Lung (tissue), 12 donors: ENCODE results near the gene SH2D4B. TPM values are rescaled to one million over a fixed set of nuclear protein-coding genes. Genes with fewer than 3 reads are reported as not detected.
A peak's percentile ranks its signal among the peaks of the same experiment; 100 is the strongest.
"Not testable (repeated sequence)": the region's sequence is repeated elsewhere in the genome, so short reads cannot be mapped to it uniquely, and the experiment has no call there.

Experiments used
- ATAC-seq: fragments of 200-7000 bp; cut with Tn5 transposase; one replicate; pipeline ENCODE4 v1.9.1; 2020; ENCODE audit warnings: moderate number of reproducible peaks; ENCODE audit not compliant: insufficient read depth, low FRiP score
- DNase-seq, 3 donors: peaks; one replicate each; pipeline ENCODE4 v3.0.0-alpha.2; 2013 to 2017
- H3K27ac ChIP-seq, 2 donors: one replicate each; pipeline ENCODE4 v1.5.1; 2013; ENCODE audit warnings: mild to moderate bottlenecking in 2 of 2, moderate library complexity in 2 of 2, control low read depth in 1 of 2, inconsistent platforms in 1 of 2, low read depth in 1 of 2, low read length in 1 of 2
- H3K27me3 ChIP-seq, 3 donors: one replicate each; pipeline ENCODE4 v1.5.1; 2013; ENCODE audit warnings: low read length in 2 of 3; ENCODE audit not compliant: control insufficient read depth in 3 of 3, insufficient read depth in 3 of 3
- H3K36me3 ChIP-seq, 4 donors: one replicate each; pipeline ENCODE4 v1.5.1; 2013; ENCODE audit warnings: low read length in 4 of 4, mild to moderate bottlenecking in 1 of 4, moderate library complexity in 1 of 4; ENCODE audit not compliant: control insufficient read depth in 4 of 4, insufficient read depth in 4 of 4
- H3K4me1 ChIP-seq, 5 donors: one replicate each; pipeline ENCODE4 v1.5.1; 2013; ENCODE audit warnings: low read length in 5 of 5, mild to moderate bottlenecking in 2 of 5, moderate library complexity in 1 of 5; ENCODE audit not compliant: control insufficient read depth in 5 of 5, insufficient read depth in 5 of 5
- H3K4me3 ChIP-seq: one replicate; pipeline ENCODE4 v1.5.1; 2013; ENCODE audit warnings: mild to moderate bottlenecking, control low read depth, moderate library complexity
- H3K9ac ChIP-seq, 2 donors: one replicate each; pipeline ENCODE4 v1.5.1; 2013; ENCODE audit warnings: low read length in 2 of 2, control low read depth in 1 of 2; ENCODE audit not compliant: insufficient read depth in 1 of 2
- H3K9me3 ChIP-seq, 4 donors: one replicate each; pipeline ENCODE4 v1.5.1; 2013; ENCODE audit warnings: low read length in 3 of 4, mild to moderate bottlenecking in 1 of 4, moderate library complexity in 1 of 4; ENCODE audit not compliant: control insufficient read depth in 4 of 4, insufficient read depth in 3 of 4
- WGBS, 2 donors: extraction: QIAGEN DNeasy Blood & Tissue Kit; methylation state at CpG; one replicate each; pipeline ENCODE4 v1.1.7; 2013; 5-methylcytosine and 5-hydroxymethylcytosine counted together
- polyA plus RNA-seq, 2 donors: library from polyadenylated mRNA; stranded (reverse); fragments of 200-250 nt; gene quantifications; one replicate each; pipeline ENCODE4 v1.2.1, GENCODE V29; 2013
- total RNA-seq, 2 donors: library from RNA; depleted of rRNA in 1 of 2; stranded (reverse); fragments of >200 nt in 1 of 2; gene quantifications; one replicate each; pipeline ENCODE4 v1.2.1, GENCODE V29; 2014 to 2021
- TF ChIP-seq, protein P1 (sequence below): IDR thresholded peaks from 2 replicates; pipeline ENCODE4 v1.5.1; 2012; ENCODE audit warnings: mild to moderate bottlenecking; ENCODE audit errors: control extremely low read depth, extremely low read depth
- donor health status: control.
- donor health status: control.
- donor health status: Bipolar disorder and iron deficiency.
- donor health status: healthy.
- donor health status: DM: yes; HTN: yes; CAD: no.

SH2D4B gene
- total and polyA plus RNA-seq, 4 donors, result 0.12 to 0.28 (median 0.21) TPM

GRCh38 chr10:80529604-80530003 lies 8.1 kb upstream of the SH2D4B start:
- ATAC-seq (no peak), DNase-seq (no peak)
- Histone ChIP-seq H3K27me3 (no peaks in the 10 kb centered on the region), H3K9ac (no peak overlapping the region), H3K36me3 (no peaks in the 10 kb centered on the region), H3K4me1 (peaks cover 0 to 12% (median 2%) of the 10 kb centered on the region in 5 donors), H3K4me3 (no peak overlapping the region), H3K9me3 (no peaks in the 10 kb centered on the region), H3K27ac (peak overlapping the region in 1 of 2 donors; percentile 59)
- TF ChIP-seq, protein P1, sequence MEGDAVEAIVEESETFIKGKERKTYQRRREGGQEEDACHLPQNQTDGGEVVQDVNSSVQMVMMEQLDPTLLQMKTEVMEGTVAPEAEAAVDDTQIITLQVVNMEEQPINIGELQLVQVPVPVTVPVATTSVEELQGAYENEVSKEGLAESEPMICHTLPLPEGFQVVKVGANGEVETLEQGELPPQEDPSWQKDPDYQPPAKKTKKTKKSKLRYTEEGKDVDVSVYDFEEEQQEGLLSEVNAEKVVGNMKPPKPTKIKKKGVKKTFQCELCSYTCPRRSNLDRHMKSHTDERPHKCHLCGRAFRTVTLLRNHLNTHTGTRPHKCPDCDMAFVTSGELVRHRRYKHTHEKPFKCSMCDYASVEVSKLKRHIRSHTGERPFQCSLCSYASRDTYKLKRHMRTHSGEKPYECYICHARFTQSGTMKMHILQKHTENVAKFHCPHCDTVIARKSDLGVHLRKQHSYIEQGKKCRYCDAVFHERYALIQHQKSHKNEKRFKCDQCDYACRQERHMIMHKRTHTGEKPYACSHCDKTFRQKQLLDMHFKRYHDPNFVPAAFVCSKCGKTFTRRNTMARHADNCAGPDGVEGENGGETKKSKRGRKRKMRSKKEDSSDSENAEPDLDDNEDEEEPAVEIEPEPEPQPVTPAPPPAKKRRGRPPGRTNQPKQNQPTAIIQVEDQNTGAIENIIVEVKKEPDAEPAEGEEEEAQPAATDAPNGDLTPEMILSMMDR, result no peak
- WGBS, 2 donors, result 26 to 55% methylated on average over 12 of the region's 12 CpGs

GRCh38 chr10:80530251-80530650 lies 7.5 kb upstream of the SH2D4B start:
- ATAC-seq (no peak), DNase-seq (peak; percentile 38 to 57 (median 54))
- no peaks in the 10 kb centered on the region for H3K9me3 ChIP-seq
- H3K27me3 ChIP-seq, result no peaks in the 10 kb centered on the region
- TF ChIP-seq, protein P1, result no peak
- no peak overlapping the region for H3K9ac ChIP-seq
- peaks cover 0 to 12% (median 2%) of the 10 kb centered on the region in 5 donors for H3K4me1 ChIP-seq
- H3K27ac ChIP-seq, result peak overlapping the region in 1 of 2 donors; percentile 40
- H3K36me3 ChIP-seq, result no peaks in the 10 kb centered on the region
- WGBS, 2 donors, result 14 to 35% methylated on average over 2 of the region's 2 CpGs
- no peak overlapping the region for H3K4me3 ChIP-seq

DNA sequence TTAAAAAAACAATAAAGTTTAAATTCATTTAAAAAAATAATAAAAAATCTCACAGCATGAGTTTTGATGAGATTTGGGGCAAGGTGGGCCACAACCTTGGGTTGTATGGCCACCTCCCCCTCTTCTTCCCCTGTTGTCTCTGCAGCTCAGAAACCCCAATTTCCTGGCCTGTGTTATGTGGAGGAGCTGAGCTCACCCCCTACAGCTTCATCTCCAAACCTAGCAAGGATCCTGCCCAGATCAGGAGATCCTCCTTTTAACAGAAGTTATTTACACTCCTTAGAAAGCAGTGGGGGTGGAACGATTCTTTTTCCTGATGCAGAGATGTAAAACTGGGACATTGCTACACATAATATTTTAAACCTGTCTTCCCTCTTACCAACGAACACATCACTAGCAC lies 6.9 kb upstream of the SH2D4B start:
- H3K9ac ChIP-seq, result no peak overlapping the region
- ATAC-seq (no peak), DNase-seq (no peak)
- no peaks in the 10 kb centered on the region for H3K9me3 ChIP-seq
- TF ChIP-seq, protein P1, result no peak
- no peak overlapping the region for H3K27ac ChIP-seq
- no peak overlapping the region for H3K4me3 ChIP-seq
- H3K27me3 ChIP-seq, result no peaks in the 10 kb centered on the region
- H3K4me1 ChIP-seq, result peaks cover 0 to 9% (median 3%) of the 10 kb centered on the region in 5 donors
- no peaks in the 10 kb centered on the region for H3K36me3 ChIP-seq
- WGBS, 2 donors, result 30 to 45% methylated on average over 2 of the region's 2 CpGs

DNA sequence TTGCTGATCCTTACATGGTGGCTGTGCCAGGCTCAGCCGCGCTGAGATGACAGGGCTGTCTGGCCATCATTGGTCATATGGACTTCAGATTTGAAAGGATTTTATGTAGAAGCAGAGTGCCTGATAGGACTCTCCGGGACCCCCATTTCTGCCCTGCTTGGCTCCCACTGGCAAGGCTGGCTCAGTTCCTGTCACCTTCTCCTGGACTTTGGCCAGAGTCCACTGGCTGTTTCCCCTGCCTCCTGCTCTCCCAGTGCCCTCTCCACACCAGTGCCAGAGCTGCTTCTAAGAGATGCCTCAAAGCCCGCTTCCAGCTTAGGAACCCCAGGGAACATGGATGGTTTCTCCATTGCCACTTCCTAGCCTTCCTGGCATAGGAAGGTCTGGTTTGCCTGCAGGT lies 5.1 kb upstream of the SH2D4B start:
- Histone ChIP-seq H3K27ac (no peak overlapping the region), H3K4me1 (peaks cover 0 to 9% (median 3%) of the 10 kb centered on the region in 5 donors), H3K9ac (no peak overlapping the region), H3K4me3 (no peak overlapping the region), H3K36me3 (no peaks in the 10 kb centered on the region), H3K9me3 (no peaks in the 10 kb centered on the region), H3K27me3 (no peaks in the 10 kb centered on the region)
- no peak for DNase-seq
- no peak for ATAC-seq
- TF ChIP-seq, protein P1, result no peak
- WGBS, 2 donors, result 93 to 96% methylated on average over 4 of the region's 4 CpGs

DNA sequence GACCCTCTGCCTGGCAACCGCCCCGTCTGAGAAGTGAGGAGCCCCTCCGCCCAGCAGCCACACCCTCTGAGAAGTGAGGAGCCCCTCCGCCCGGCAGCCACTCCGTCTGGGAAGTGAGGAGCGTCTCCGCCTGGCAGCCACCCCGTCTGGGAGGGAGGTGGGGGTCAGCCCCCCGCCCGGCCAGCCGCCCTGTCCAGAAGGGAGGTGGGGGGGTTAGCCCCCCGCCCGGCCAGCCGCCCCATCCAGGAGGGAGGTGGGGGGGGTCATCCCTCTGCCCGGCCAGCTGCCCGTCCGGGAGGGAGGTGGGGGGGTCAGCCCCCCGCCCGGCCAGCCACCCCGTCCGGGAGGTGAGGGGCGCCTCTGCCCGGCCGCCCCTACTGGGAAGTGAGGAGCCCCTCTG lies 3.6 kb upstream of the SH2D4B start:
- H3K4me3 ChIP-seq, H3K9ac ChIP-seq, H3K4me1 ChIP-seq, H3K36me3 ChIP-seq, DNase-seq, H3K27ac ChIP-seq, ATAC-seq, H3K9me3 ChIP-seq, H3K27me3 ChIP-seq: not testable (repeated sequence)
- 91% methylated on average over 18 of the region's 25 CpGs; no CpG with 5 or more reads in 1 of the 2 donors for WGBS, 2 donors
